Endothelial cell (in vitro differentiated cells): Measurements from ENCODE around the gene TMEM175. TPM values are rescaled to one million over a fixed set of nuclear protein-coding genes. Genes with fewer than 3 reads are reported as not detected.

Source experiments
- DNase-seq: peaks from one replicate; pipeline ENCODE4 v3.0.0; 2021; ENCODE audit warnings: low spot score
- H3K27ac Mint-ChIP-seq: one replicate; pipeline ENCODE4 v1.8.0; 2021; ENCODE audit warnings: mixed read lengths, inconsistent platforms; ENCODE audit not compliant: unreplicated experiment
- H3K27me3 Mint-ChIP-seq: one replicate; pipeline ENCODE4 v1.8.0; 2021; ENCODE audit warnings: mild to moderate bottlenecking, moderate library complexity, mixed read lengths, inconsistent platforms; ENCODE audit not compliant: unreplicated experiment
- H3K36me3 Mint-ChIP-seq: one replicate; pipeline ENCODE4 v1.8.0; 2021; ENCODE audit warnings: mild to moderate bottlenecking, low read depth, mixed read lengths, inconsistent platforms; ENCODE audit not compliant: unreplicated experiment
- H3K4me1 Mint-ChIP-seq: one replicate; pipeline ENCODE4 v1.8.0; 2021; ENCODE audit warnings: mild to moderate bottlenecking, mixed read lengths, inconsistent platforms; ENCODE audit not compliant: unreplicated experiment
- H3K4me3 Mint-ChIP-seq: one replicate; pipeline ENCODE4 v1.8.0; 2021; ENCODE audit warnings: mild to moderate bottlenecking, mixed read lengths, inconsistent platforms; ENCODE audit not compliant: unreplicated experiment
- H3K9me3 Mint-ChIP-seq: one replicate; pipeline ENCODE4 v1.8.0; 2021; ENCODE audit warnings: mixed read lengths, inconsistent platforms; ENCODE audit not compliant: unreplicated experiment
- CTCF ChIP-seq: fragments of 200-600 bp; sonication (generic); IDR thresholded peaks from one replicate; pipeline ENCODE4 v1.5.0; 2021; ENCODE audit warnings: antibody characterized with exemption; ENCODE audit not compliant: unreplicated experiment
- long read RNA-seq: library from polyadenylated mRNA; unstranded; transcript quantifications from one replicate; pipeline ENCODE4 v2.0.0, GENCODE V29; 2020; ENCODE audit not compliant: unreplicated experiment
- total RNA-seq: library from RNA; stranded (reverse); fragmentation: NEBNext Ultra II Directional; extraction: Animal tissue kit (Norgen Biotek cat#: 25700); gene quantifications from one replicate; pipeline ENCODE4 v1.2.1, GENCODE V29; 2021; ENCODE audit not compliant: unreplicated experiment

The TMEM175 gene
- total RNA-seq, result 31.4 TPM
- long read RNA-seq, partial matches to known transcripts, result 2 of 18 reads
- long read RNA-seq, other reads (novel, unspliced or antisense), result 7 of 18 reads

- H3K9me3 Mint-ChIP-seq, result no peaks in the 10 kb centered on the region
- peak within 1 kb of the TSS; percentile 82 for H3K27ac Mint-ChIP-seq
- H3K27me3 Mint-ChIP-seq, result peaks cover 8% of the 10 kb centered on the region
- peak within 1 kb of the TSS; percentile 94 for H3K4me3 Mint-ChIP-seq
- DNase-seq, result peak; percentile 98
- H3K4me1 Mint-ChIP-seq, result peaks cover 25% of the 10 kb centered on the region
- H3K36me3 Mint-ChIP-seq, result no peaks in the 10 kb centered on the region
- no peak for TF ChIP-seq CTCF
Measured at GRCh38 chr4:931960-932712, at the start of gene TMEM175, which contains the start of gene GAK. Gene TMEM175, plus strand, starts transcription at chr4:932460. Its CDS starts 15,280 bp downstream, at chr4:947740. Gene GAK, minus strand, starts transcription at chr4:932316. Its CDS starts 129 bp downstream, at chr4:932187.

GRCh38 chr4:882646-883045, 49.6 kb upstream of the TMEM175 start:
- Mint-ChIP-seq H3K27ac (no peak overlapping the region), H3K9me3 (no peaks in the 10 kb centered on the region), H3K36me3 (peaks cover 39% of the 10 kb centered on the region), H3K4me3 (no peak overlapping the region), H3K4me1 (peaks cover 5% of the 10 kb centered on the region), H3K27me3 (peaks cover 7% of the 10 kb centered on the region)
- no peak for TF ChIP-seq CTCF
- DNase-seq, result no peak

GRCh38 chr4:883377-884095, 48.7 kb upstream of the TMEM175 start:
- DNase-seq, result no peak
- Mint-ChIP-seq H3K4me3 (no peak overlapping the region), H3K4me1 (peaks cover 7% of the 10 kb centered on the region), H3K27ac (peak overlapping the region; percentile 37), H3K36me3 (peaks cover 36% of the 10 kb centered on the region), H3K9me3 (no peaks in the 10 kb centered on the region), H3K27me3 (peaks cover 8% of the 10 kb centered on the region)
- no peak for TF ChIP-seq CTCF

GRCh38 chr4:884259-884658, 48.0 kb upstream of the TMEM175 start:
- Mint-ChIP-seq H3K27ac (peak overlapping the region; percentile 37), H3K36me3 (peaks cover 32% of the 10 kb centered on the region), H3K4me3 (peak overlapping the region; percentile 60), H3K27me3 (peaks cover 8% of the 10 kb centered on the region), H3K9me3 (no peaks in the 10 kb centered on the region), H3K4me1 (peaks cover 6% of the 10 kb centered on the region)
- TF ChIP-seq CTCF, result no peak
- DNase-seq, result no peak
